ENCODE results near the gene FAM3A. TPM values are rescaled to one million over a fixed set of nuclear protein-coding genes. Genes with fewer than 3 reads are reported as not detected.

The FAM3A gene
- total and polyA plus RNA-seq, 2 experiments from 2014 or later: 35.7 to 43.6 TPM

DNA sequence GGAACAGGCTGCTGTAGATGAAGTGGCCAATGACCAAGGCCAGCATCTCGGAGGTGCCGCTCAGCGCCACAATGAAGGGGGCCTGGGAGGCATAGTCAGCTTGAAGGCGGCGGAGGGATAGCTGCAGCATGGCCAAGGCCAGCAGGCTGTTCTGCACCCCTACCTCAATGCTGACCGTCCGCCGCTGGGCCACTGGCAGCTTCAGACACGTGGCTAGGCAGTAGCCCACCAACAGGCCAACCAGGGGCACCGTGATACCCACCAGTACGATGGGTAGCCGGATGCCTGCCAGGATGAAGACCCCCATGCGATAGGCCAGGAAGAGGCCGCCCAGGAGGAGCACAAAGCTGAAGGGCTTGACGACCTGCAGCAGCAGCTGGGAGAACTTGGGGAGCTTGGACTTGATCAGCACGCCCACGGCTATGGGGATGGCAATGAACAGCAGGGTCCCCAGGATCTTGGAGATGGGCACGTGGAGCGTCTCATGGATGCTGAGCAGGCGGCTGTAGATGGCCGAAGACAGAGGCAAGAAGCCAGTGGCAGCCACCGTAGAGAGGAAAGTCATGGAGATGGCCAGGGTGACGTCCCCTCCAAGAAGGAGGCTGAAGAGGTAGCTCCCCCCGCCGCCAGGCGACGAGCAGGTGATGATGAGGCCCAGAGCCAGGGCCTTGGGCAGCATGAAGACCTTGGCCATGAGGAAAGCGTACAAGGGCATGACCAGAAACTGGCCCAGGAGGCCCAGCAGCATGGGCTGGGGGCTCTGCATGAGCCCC is 28.3 kb downstream of the FAM3A start:
- WGBS, 2 experiments (ENCODE audit: low coverage in 1 of 2, low lambda C conversion rate in 2 of 2, missing lambda C conversion rate in 2 of 2): 95 to 98% methylated on average over 15 to 21 of the region's 28 CpGs
- no peaks in the 10 kb centered on the region for H3F3A ChIP-seq (ENCODE audit: insufficient read depth)
- DNase-seq: no peak
- no peaks in the 10 kb centered on the region for H4K20me1 ChIP-seq (ENCODE audit: insufficient read depth)
- in situ Hi-C loops (cut with MboI): no loop called here
- no peaks in the 10 kb centered on the region for H3K9me2 ChIP-seq (ENCODE audit: insufficient read depth)
- H3K79me2 ChIP-seq (ENCODE audit: insufficient read depth): peaks cover 27% of the 10 kb centered on the region
- TF ChIP-seq EZH2 (IDR thresholded peaks at IDR 0.05; ENCODE audit: insufficient read depth, poor library complexity, severe bottlenecking) (no peak), EZH2phosphoT487 (IDR thresholded peaks at IDR 0.05; ENCODE audit: insufficient read depth, low read depth) (no peak)
- H3K9ac ChIP-seq: no peak overlapping the region
- no peak overlapping the region for H3K27ac ChIP-seq
- no peak overlapping the region for H3K4me2 ChIP-seq (ENCODE audit: unreplicated experiment)
- no peaks in the 10 kb centered on the region for H3K36me3 ChIP-seq (ENCODE audit: low read depth)
- no peaks in the 10 kb centered on the region for H3K4me1 ChIP-seq (ENCODE audit: insufficient read depth)
- H3K9me3 ChIP-seq (ENCODE audit: low read depth): no peaks in the 10 kb centered on the region
- no peak overlapping the region for H3K4me3 ChIP-seq
- H3K27me3 ChIP-seq (replicated peaks; ENCODE audit: insufficient read depth): no peaks in the 10 kb centered on the region
- H2AFZ ChIP-seq: no peak overlapping the region

DNA sequence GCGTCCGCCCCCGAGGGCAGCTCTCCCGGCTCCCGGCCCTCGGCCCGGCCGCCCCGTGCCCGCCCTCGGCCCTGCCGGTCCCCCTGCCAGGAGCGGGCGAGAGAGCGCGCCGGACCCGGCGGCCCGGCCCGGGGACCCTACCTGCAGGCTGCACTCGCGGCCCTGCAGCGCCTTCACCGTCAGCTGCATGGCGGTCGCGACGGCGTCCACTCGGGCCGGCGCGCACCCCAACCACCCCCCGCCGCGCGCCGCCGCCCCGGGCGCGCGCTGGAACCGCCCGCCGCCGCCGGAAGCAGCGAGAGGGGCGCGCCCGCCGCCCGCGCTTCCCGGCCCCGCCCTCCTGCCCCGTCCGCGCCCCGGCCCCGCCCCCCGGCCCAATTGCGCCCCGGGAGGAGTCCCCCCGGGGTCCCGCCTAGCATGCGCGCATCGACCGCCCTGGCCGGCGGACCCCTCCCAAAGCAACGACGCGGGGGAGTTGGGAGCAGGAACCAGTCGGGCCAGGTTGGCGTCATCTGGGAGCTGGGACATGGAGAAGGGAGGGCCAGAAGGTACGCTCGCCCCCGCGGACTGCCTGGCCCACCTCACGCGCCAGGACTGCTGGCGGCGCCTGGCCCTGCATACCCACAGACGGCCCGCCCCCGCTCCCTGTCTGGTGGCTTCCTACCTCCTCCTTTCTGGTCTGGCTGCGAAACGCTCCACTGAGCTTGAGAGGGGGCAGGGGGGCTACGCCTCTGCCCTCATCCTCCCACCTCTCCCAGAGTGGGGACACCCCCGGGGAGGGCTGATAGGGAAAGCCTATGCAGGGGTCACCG is 29.4 kb downstream of the FAM3A start, which contains the start of gene UBL4A:
Gene UBL4A (minus strand): TSS at position 220 of the 812 bp plus-strand sequence. CDS start 31 bp downstream, at position 189.
- Histone ChIP-seq H3F3A (ENCODE audit: insufficient read depth) (no peaks in the 10 kb centered on the region), H3K9ac (peak within 1 kb of the TSS; percentile 80), H3K4me2 (ENCODE audit: unreplicated experiment) (peak within 1 kb of the TSS; percentile 68), H2AFZ (peak within 1 kb of the TSS; percentile 56; the same call in 1 of the 2 replicates), H3K4me3 (peak within 1 kb of the TSS; percentile 78), H3K27ac (peak within 1 kb of the TSS; percentile 39), H3K4me1 (ENCODE audit: insufficient read depth) (no peaks in the 10 kb centered on the region), H3K27me3 (replicated peaks; ENCODE audit: insufficient read depth) (no peaks in the 10 kb centered on the region), H3K9me3 (ENCODE audit: low read depth) (no peaks in the 10 kb centered on the region), H3K36me3 (ENCODE audit: low read depth) (no peaks in the 10 kb centered on the region), H3K9me2 (ENCODE audit: insufficient read depth) (no peaks in the 10 kb centered on the region), H4K20me1 (ENCODE audit: insufficient read depth) (no peaks in the 10 kb centered on the region), H3K79me2 (ENCODE audit: insufficient read depth) (peaks cover 27% of the 10 kb centered on the region)
- 0 to 3% methylated on average over 9 to 11 of the region's 95 CpGs for WGBS, 2 experiments (ENCODE audit: low coverage in 1 of 2, low lambda C conversion rate in 2 of 2, missing lambda C conversion rate in 2 of 2)
- peak; percentile 63 for DNase-seq
- in situ Hi-C loops (cut with MboI): no loop called here
- TF ChIP-seq EZH2 (IDR thresholded peaks at IDR 0.05; ENCODE audit: insufficient read depth, poor library complexity, severe bottlenecking) (no peak), EZH2phosphoT487 (IDR thresholded peaks at IDR 0.05; ENCODE audit: insufficient read depth, low read depth) (no peak)

DNA sequence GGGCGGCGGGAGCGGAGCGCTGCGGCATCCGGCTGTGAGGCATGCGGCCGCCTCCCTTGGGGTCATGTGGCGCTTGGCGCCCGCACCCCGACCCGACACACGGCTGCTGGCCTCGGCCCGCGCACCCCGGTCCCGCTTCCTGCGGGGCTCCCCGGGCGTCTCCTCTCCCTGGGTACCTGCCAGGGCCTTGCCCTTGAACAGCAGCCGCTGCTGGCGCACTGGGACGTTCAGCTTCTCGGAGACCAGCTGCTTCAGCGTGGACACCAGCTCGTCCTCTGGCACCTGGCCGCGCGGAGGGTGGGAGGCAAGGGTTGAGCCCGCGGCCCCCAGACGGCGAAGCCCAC is 30.0 kb downstream of the FAM3A start:
- Histone ChIP-seq H3K4me1 (ENCODE audit: insufficient read depth) (no peaks in the 10 kb centered on the region), H3K79me2 (ENCODE audit: insufficient read depth) (peaks cover 27% of the 10 kb centered on the region), H3K9ac (peak overlapping the region; percentile 80), H4K20me1 (ENCODE audit: insufficient read depth) (no peaks in the 10 kb centered on the region), H3K9me2 (ENCODE audit: insufficient read depth) (no peaks in the 10 kb centered on the region), H3F3A (ENCODE audit: insufficient read depth) (no peaks in the 10 kb centered on the region), H3K27me3 (replicated peaks; ENCODE audit: insufficient read depth) (no peaks in the 10 kb centered on the region), H3K4me2 (ENCODE audit: unreplicated experiment) (peak overlapping the region; percentile 68), H3K27ac (peak overlapping the region; percentile 39), H2AFZ (peak overlapping the region; percentile 56; the same call in 1 of the 2 replicates), H3K4me3 (peak overlapping the region; percentile 78), H3K36me3 (ENCODE audit: low read depth) (no peaks in the 10 kb centered on the region), H3K9me3 (ENCODE audit: low read depth) (no peaks in the 10 kb centered on the region)
- peak; percentile 58 for DNase-seq
- WGBS, 2 experiments (ENCODE audit: low coverage in 1 of 2, low lambda C conversion rate in 2 of 2, missing lambda C conversion rate in 2 of 2): 0 to 2% methylated on average over 2 to 10 of the region's 35 CpGs
- in situ Hi-C loops (cut with MboI): no loop called here
- TF ChIP-seq EZH2phosphoT487 (IDR thresholded peaks at IDR 0.05; ENCODE audit: insufficient read depth, low read depth): no peak
- no peak for TF ChIP-seq EZH2 (IDR thresholded peaks at IDR 0.05; ENCODE audit: insufficient read depth, poor library complexity, severe bottlenecking)

DNA sequence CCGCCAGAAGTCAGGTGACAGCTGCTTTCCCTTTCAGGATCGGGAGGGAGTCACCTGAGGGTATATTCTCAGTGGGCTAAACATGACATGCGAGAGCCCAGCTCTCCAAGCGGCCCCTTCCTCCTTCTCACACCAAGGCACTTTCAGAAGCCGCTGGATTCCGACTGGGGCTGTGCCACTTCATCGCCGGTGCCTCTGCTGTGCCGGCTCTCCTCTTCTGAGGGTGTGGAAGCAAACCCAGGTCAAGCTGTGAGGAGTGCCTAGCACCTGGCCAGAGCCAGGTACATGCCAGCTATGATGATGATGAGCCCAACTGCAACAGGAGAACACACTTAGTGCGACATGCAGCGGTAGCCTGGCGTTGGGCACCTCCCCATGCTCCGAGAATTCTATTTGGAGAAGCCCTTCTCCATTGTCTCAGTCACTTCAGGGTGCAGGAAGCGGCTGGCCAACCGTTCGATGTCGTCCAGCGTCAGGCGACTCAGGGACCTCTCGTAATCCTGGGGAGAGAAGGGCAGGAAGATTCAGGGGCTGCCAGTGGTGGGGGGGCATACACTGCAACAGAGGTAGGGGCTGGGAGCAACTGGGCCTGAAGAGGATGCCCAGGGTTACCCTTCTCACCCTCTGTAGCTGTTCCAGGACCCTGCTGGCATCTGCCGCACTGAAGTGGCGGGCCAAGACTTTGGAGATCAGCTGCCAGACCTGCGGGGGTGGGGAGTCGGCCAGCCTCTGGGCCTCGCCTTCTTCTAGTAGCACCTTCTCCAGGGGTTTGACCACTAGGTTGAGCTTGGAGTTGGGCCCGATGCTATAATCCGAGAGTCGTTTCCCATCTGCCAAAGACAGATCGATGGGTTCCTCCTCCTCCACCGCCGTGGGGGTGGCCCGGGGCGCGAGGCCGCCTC is 30.6 kb downstream of the FAM3A start:
- no peaks in the 10 kb centered on the region for H3K4me1 ChIP-seq (ENCODE audit: insufficient read depth)
- H4K20me1 ChIP-seq (ENCODE audit: insufficient read depth): no peaks in the 10 kb centered on the region
- H3K9ac ChIP-seq: peak overlapping the region; percentile 80
- no peak for DNase-seq
- no peaks in the 10 kb centered on the region for H3K9me2 ChIP-seq (ENCODE audit: insufficient read depth)
- H3K4me2 ChIP-seq (ENCODE audit: unreplicated experiment): peak overlapping the region; percentile 68
- no peaks in the 10 kb centered on the region for H3K36me3 ChIP-seq (ENCODE audit: low read depth)
- peak overlapping the region; percentile 78 for H3K4me3 ChIP-seq
- H2AFZ ChIP-seq: peak overlapping the region; percentile 56; the same call in 1 of the 2 replicates
- peaks cover 27% of the 10 kb centered on the region for H3K79me2 ChIP-seq (ENCODE audit: insufficient read depth)
- in situ Hi-C loops (cut with MboI): no loop called here
- H3K9me3 ChIP-seq (ENCODE audit: low read depth): no peaks in the 10 kb centered on the region
- no peaks in the 10 kb centered on the region for H3F3A ChIP-seq (ENCODE audit: insufficient read depth)
- TF ChIP-seq EZH2phosphoT487 (IDR thresholded peaks at IDR 0.05; ENCODE audit: insufficient read depth, low read depth) (no peak), EZH2 (IDR thresholded peaks at IDR 0.05; ENCODE audit: insufficient read depth, poor library complexity, severe bottlenecking) (no peak)
- H3K27ac ChIP-seq: no peak overlapping the region; the same call in 1 of the 2 replicates
- 36 to 45% methylated on average over 23 to 27 of the region's 35 CpGs for WGBS, 2 experiments (ENCODE audit: low coverage in 1 of 2, low lambda C conversion rate in 2 of 2, missing lambda C conversion rate in 2 of 2)
- no peaks in the 10 kb centered on the region for H3K27me3 ChIP-seq (replicated peaks; ENCODE audit: insufficient read depth)
